Transverse colon (tissue), 3 donors: ENCODE measurements around the gene NCK1.

Experiments
- EP300 ChIP-seq: sonication (generic); formaldehyde crosslinking; IDR thresholded peaks from one replicate; pipeline ENCODE4 v1.6.1; 2017; ENCODE audit warnings: antibody characterized with exemption, low read depth
- POLR2A ChIP-seq: fragments of 450-650 bp; IDR thresholded peaks from one replicate; pipeline ENCODE4 v1.6.1; 2016; ENCODE audit warnings: antibody characterized with exemption, mild to moderate bottlenecking, moderate library complexity
- TF ChIP-seq, protein P1 (sequence below), 5 experiments: fragments of 200-600 bp in 3 of 5; fragments of 450-650 bp in 2 of 5; sonication (generic) in 3 of 5; IDR thresholded peaks; 1 replicate in 2 of 5; 2 replicates in 3 of 5; pipeline ENCODE4 v1.5.1; 2016 to 2017; ENCODE audit warnings: antibody characterized with exemption in 5 of 5, inconsistent platforms in 3 of 5, mild to moderate bottlenecking in 2 of 5, moderate library complexity in 1 of 5

DNA sequence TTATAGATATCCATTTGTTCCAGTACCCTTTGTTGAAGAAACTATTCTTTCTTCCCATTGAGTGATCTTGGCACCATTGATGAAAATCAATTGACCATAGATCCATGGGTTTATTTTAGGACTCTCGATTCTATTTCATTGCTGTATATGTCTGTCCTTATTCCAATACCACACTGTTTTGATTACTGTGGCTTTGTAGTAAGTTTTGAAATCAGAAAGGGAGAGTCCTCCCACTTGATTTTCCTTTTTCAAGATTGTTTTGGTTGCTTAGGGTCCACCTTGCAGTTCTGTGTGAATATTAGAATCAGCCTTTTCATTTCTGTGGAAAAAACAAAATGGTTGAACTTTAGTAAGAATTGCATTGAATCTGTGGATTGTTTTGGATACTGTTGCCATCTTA lies 75.2 kb downstream of the NCK1 start:
- no peak for TF ChIP-seq POLR2A
- TF ChIP-seq, protein P1, sequence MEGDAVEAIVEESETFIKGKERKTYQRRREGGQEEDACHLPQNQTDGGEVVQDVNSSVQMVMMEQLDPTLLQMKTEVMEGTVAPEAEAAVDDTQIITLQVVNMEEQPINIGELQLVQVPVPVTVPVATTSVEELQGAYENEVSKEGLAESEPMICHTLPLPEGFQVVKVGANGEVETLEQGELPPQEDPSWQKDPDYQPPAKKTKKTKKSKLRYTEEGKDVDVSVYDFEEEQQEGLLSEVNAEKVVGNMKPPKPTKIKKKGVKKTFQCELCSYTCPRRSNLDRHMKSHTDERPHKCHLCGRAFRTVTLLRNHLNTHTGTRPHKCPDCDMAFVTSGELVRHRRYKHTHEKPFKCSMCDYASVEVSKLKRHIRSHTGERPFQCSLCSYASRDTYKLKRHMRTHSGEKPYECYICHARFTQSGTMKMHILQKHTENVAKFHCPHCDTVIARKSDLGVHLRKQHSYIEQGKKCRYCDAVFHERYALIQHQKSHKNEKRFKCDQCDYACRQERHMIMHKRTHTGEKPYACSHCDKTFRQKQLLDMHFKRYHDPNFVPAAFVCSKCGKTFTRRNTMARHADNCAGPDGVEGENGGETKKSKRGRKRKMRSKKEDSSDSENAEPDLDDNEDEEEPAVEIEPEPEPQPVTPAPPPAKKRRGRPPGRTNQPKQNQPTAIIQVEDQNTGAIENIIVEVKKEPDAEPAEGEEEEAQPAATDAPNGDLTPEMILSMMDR (IDR thresholded peaks at IDR 0.05), result no peak
- no peak for TF ChIP-seq EP300
